Measurements from ENCODE around the gene ZBTB25. TPM values are rescaled to one million over a fixed set of nuclear protein-coding genes. Genes with fewer than 3 reads are reported as not detected.
A peak's percentile ranks its signal among the peaks of the same experiment; 100 is the strongest.

Gene ZBTB25
- total and polyA plus RNA-seq, 2 donors from 2014 or later: 4.3 to 17.8 TPM

DNA sequence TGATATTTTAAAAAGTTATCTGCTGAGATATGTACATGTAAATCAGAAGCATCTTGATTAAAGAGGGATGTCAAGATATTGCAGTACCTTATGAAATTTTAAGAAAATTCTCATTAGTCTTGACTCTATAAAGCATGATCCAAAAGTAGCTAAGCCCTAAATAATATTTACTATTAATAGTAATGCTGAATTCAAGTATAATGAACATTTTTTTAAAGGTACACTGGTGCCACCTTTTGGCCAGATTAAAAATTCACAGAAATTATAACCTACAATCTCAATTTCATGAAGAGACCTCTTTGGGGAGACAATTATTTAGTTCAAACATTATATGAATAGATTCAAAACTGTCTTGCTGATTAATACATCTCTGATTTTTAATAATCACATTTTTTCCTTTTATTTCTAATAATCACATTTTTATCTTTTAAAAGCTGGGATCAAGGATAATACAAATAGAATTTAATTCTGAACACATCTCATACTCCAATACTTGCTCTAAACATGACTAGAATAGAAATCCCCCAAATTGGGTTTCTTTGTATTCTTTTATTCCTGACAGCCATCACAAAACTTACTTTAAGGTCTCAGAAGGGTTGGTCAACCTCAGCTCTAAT lies 24.9 kb downstream of the ZBTB25 start:
- Histone ChIP-seq H3K4me3 (ENCODE audit: low read length in 3 of 3) (no peak overlapping the region), H3K27me3 (ENCODE audit: control insufficient read depth, insufficient read depth, low read length) (no peaks in the 10 kb centered on the region), H3K9me3 (ENCODE audit: control insufficient read depth in 2 of 3, insufficient read depth in 1 of 3, low read length in 3 of 3) (no peaks in the 10 kb centered on the region), H3K4me1 (ENCODE audit: control insufficient read depth in 2 of 3, insufficient read depth in 2 of 3, low read depth in 1 of 3, low read length in 3 of 3) (no peaks in the 10 kb centered on the region), H3K27ac (ENCODE audit: low read depth in 2 of 2, low read length in 2 of 2) (no peak overlapping the region), H3K9ac (ENCODE audit: low read length in 3 of 3) (no peak overlapping the region), H3K36me3 (ENCODE audit: control insufficient read depth in 2 of 3, insufficient read depth in 3 of 3, low read length in 3 of 3) (no peaks in the 10 kb centered on the region)
- TF ChIP-seq, protein P1, sequence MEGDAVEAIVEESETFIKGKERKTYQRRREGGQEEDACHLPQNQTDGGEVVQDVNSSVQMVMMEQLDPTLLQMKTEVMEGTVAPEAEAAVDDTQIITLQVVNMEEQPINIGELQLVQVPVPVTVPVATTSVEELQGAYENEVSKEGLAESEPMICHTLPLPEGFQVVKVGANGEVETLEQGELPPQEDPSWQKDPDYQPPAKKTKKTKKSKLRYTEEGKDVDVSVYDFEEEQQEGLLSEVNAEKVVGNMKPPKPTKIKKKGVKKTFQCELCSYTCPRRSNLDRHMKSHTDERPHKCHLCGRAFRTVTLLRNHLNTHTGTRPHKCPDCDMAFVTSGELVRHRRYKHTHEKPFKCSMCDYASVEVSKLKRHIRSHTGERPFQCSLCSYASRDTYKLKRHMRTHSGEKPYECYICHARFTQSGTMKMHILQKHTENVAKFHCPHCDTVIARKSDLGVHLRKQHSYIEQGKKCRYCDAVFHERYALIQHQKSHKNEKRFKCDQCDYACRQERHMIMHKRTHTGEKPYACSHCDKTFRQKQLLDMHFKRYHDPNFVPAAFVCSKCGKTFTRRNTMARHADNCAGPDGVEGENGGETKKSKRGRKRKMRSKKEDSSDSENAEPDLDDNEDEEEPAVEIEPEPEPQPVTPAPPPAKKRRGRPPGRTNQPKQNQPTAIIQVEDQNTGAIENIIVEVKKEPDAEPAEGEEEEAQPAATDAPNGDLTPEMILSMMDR (IDR thresholded peaks at IDR 0.05; ENCODE audit: borderline replicate concordance, extremely low read depth, insufficient read depth): peak; percentile 29
- DNase-seq: peak in 2 of 5 donors; percentile 30 to 54
- FAIRE-seq: peak; percentile 98
- intact Hi-C loops (cut with DNase I): no loop called here

DNA sequence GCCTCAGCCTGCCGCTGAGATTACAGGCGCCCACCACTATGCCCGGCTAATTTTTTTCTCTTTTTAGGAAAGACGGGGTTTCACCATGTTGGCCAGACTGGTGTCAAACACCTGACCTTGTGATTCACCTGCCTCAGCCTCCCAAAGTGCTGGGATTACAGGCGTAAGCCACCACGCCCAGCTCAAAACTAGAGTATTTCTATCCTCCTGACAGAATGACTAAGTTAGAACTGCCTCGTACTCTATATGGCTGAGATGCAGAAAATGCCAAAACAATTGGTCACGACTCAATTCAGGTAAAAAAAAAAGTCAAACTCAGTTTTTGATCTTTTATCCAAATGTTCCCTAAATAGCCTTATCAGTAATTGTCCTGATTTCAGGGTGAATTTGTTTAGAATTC lies 27.2 kb downstream of the ZBTB25 start:
- no peak for FAIRE-seq
- H3K4me1 ChIP-seq (ENCODE audit: control insufficient read depth in 2 of 3, insufficient read depth in 2 of 3, low read depth in 1 of 3, low read length in 3 of 3): no peaks in the 10 kb centered on the region

DNA sequence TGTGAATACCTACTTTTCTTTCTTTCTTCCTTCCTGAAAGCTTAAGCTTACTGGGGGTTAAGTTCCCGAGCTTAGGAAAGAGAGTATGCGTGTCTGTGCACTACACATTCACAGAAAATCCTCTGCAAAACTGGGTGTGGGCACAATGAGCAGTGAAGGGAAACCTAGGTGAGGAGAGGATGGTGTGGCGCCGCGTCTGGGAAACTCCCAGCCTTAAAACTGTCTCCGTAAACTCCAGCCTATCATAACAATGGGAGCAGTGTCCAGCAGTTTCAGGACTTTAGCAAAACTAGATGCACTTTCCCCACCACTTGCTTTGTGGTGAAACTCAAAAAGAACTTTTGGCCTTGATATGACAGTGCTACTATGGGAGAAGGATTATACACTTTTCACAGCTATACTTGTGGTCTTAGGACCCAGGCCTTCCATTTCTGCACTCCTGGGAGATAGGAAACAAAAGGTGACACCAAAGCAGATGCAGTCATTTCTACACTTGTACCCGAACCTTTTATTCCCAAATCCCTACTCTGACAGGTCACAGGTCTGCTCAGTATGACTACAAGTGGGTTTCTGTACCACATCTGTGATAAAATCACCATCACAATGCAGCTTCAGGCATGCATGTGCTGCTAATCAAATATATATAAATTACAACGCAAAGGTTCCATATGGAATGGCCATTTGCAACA lies 27.9 kb downstream of the ZBTB25 start:
- DNase-seq: peak in 2 of 5 donors; percentile 30 to 31
- no peak overlapping the region for H3K4me3 ChIP-seq (ENCODE audit: low read length in 3 of 3)
- H3K9ac ChIP-seq (ENCODE audit: low read length in 3 of 3): no peak overlapping the region
- H3K4me1 ChIP-seq (ENCODE audit: control insufficient read depth in 2 of 3, insufficient read depth in 2 of 3, low read depth in 1 of 3, low read length in 3 of 3): no peaks in the 10 kb centered on the region
- TF ChIP-seq, protein P1 (IDR thresholded peaks at IDR 0.05; ENCODE audit: borderline replicate concordance, extremely low read depth, insufficient read depth): no peak
- intact Hi-C loops (cut with DNase I): no loop called here
- no peaks in the 10 kb centered on the region for H3K27me3 ChIP-seq (ENCODE audit: control insufficient read depth, insufficient read depth, low read length)
- no peaks in the 10 kb centered on the region for H3K36me3 ChIP-seq (ENCODE audit: control insufficient read depth in 2 of 3, insufficient read depth in 3 of 3, low read length in 3 of 3)
- no peak for FAIRE-seq
- no peak overlapping the region for H3K27ac ChIP-seq (ENCODE audit: low read depth in 2 of 2, low read length in 2 of 2)
- no peaks in the 10 kb centered on the region for H3K9me3 ChIP-seq (ENCODE audit: control insufficient read depth in 2 of 3, insufficient read depth in 1 of 3, low read length in 3 of 3)

More for the DNA sequence above, 27.2 kb downstream of the ZBTB25 start:
- H3K36me3 ChIP-seq (ENCODE audit: control insufficient read depth in 2 of 3, insufficient read depth in 3 of 3, low read length in 3 of 3): no peaks in the 10 kb centered on the region
- H3K27ac ChIP-seq (ENCODE audit: low read depth in 2 of 2, low read length in 2 of 2): no peak overlapping the region
- no peaks in the 10 kb centered on the region for H3K9me3 ChIP-seq (ENCODE audit: control insufficient read depth in 2 of 3, insufficient read depth in 1 of 3, low read length in 3 of 3)
- H3K27me3 ChIP-seq (ENCODE audit: control insufficient read depth, insufficient read depth, low read length): no peaks in the 10 kb centered on the region
- no peak overlapping the region for H3K9ac ChIP-seq (ENCODE audit: low read length in 3 of 3)
- no peak overlapping the region for H3K4me3 ChIP-seq (ENCODE audit: low read length in 3 of 3)
- intact Hi-C loops (cut with DNase I): no loop called here
- TF ChIP-seq, protein P1 (IDR thresholded peaks at IDR 0.05; ENCODE audit: borderline replicate concordance, extremely low read depth, insufficient read depth): no peak
- no peak for DNase-seq

Data from kidney (tissue), 14 donors.